ENCODE results near the gene EIF3I.

EIF3I gene

GRCh38 chr1:32187850-32188249 is 34.4 kb upstream of the EIF3I start:
- H2AFZ ChIP-seq (ENCODE audit: insufficient read depth, low read length, poor library complexity), result no peak overlapping the region
- no peak overlapping the region for H3K4me2 ChIP-seq (ENCODE audit: low read length)
- peaks cover 2% of the 10 kb centered on the region for H3K9me3 ChIP-seq (ENCODE audit: insufficient read depth, low read depth, low read length)
- no peak overlapping the region for H3K23ac ChIP-seq (ENCODE audit: low read length)
- no peak overlapping the region for H4K91ac ChIP-seq (ENCODE audit: low read depth, low read length)
- H3K27me3 ChIP-seq (ENCODE audit: insufficient read depth, low read length), result no peaks in the 10 kb centered on the region
- H2BK5ac ChIP-seq (ENCODE audit: low read depth, low read length, poor library complexity), result no peak overlapping the region
- H3K4me1 ChIP-seq (ENCODE audit: control insufficient read depth in 1 of 2, insufficient read depth in 2 of 2, low read length in 2 of 2), result no peaks in the 10 kb centered on the region
- no peak overlapping the region for H2AK5ac ChIP-seq (ENCODE audit: low read length)
- H3K9ac ChIP-seq (ENCODE audit: low read length), result no peak overlapping the region
- no peak for DNase-seq
- H3K4ac ChIP-seq (ENCODE audit: low read depth, low read length), result no peak overlapping the region
- no peak overlapping the region for H2BK12ac ChIP-seq (ENCODE audit: low read length)
- H3K79me2 ChIP-seq (ENCODE audit: control insufficient read depth, insufficient read depth, low read length, poor library complexity), result no peaks in the 10 kb centered on the region
- H3K36me3 ChIP-seq (ENCODE audit: control insufficient read depth in 1 of 2, insufficient read depth in 2 of 2, low read length in 2 of 2), result peaks cover 54 to 71% of the 10 kb centered on the region in 2 experiments
- no peak overlapping the region for H4K8ac ChIP-seq (ENCODE audit: low read depth, low read length)
- no peak overlapping the region for H3K18ac ChIP-seq (ENCODE audit: low read length)
- H3K14ac ChIP-seq (ENCODE audit: low read length), result no peak overlapping the region
- no peaks in the 10 kb centered on the region for H3K79me1 ChIP-seq (ENCODE audit: low read length)
- no peak overlapping the region for H3K27ac ChIP-seq (ENCODE audit: low read depth, low read length)
- no peak overlapping the region for H4K12ac ChIP-seq (ENCODE audit: low read depth, low read length)
- no peak overlapping the region for H2BK120ac ChIP-seq (ENCODE audit: insufficient read depth, low read length, poor library complexity)
- H3K4me3 ChIP-seq (ENCODE audit: low read depth, low read length), result no peak overlapping the region
- no CpG with 5 or more reads among the region's 9 CpGs for whole genome bisulfite sequencing (ENCODE audit: extremely low coverage, insufficient coverage, insufficient read length)

GRCh38 chr1:32192220-32192948 is 29.8 kb upstream of the EIF3I start:
- no peaks in the 10 kb centered on the region for H3K4me1 ChIP-seq (ENCODE audit: control insufficient read depth in 1 of 2, insufficient read depth in 2 of 2, low read length in 2 of 2)
- DNase-seq, result no peak

GRCh38 chr1:32194984-32195383 is 27.2 kb upstream of the EIF3I start:
- Histone ChIP-seq H3K4me2 (ENCODE audit: low read length) (no peak overlapping the region), H3K9me3 (ENCODE audit: insufficient read depth, low read depth, low read length) (no peaks in the 10 kb centered on the region), H3K79me2 (ENCODE audit: control insufficient read depth, insufficient read depth, low read length, poor library complexity) (no peaks in the 10 kb centered on the region), H2BK12ac (ENCODE audit: low read length) (no peak overlapping the region), H2BK5ac (ENCODE audit: low read depth, low read length, poor library complexity) (no peak overlapping the region), H3K36me3 (ENCODE audit: control insufficient read depth in 1 of 2, insufficient read depth in 2 of 2, low read length in 2 of 2) (peaks cover 66 to 77% of the 10 kb centered on the region in 2 experiments), H4K12ac (ENCODE audit: low read depth, low read length) (no peak overlapping the region), H2AFZ (ENCODE audit: insufficient read depth, low read length, poor library complexity) (no peak overlapping the region), H3K9ac (ENCODE audit: low read length) (no peak overlapping the region), H3K23ac (ENCODE audit: low read length) (no peak overlapping the region), H4K91ac (ENCODE audit: low read depth, low read length) (no peak overlapping the region), H3K27ac (ENCODE audit: low read depth, low read length) (no peak overlapping the region), H3K4me1 (ENCODE audit: control insufficient read depth in 1 of 2, insufficient read depth in 2 of 2, low read length in 2 of 2) (no peaks in the 10 kb centered on the region), H3K79me1 (ENCODE audit: low read length) (no peaks in the 10 kb centered on the region), H3K14ac (ENCODE audit: low read length) (no peak overlapping the region), H4K8ac (ENCODE audit: low read depth, low read length) (no peak overlapping the region), H2BK120ac (ENCODE audit: insufficient read depth, low read length, poor library complexity) (no peak overlapping the region), H2AK5ac (ENCODE audit: low read length) (no peak overlapping the region), H3K27me3 (ENCODE audit: insufficient read depth, low read length) (no peaks in the 10 kb centered on the region), H3K4me3 (ENCODE audit: low read depth, low read length) (no peak overlapping the region), H3K4ac (ENCODE audit: low read depth, low read length) (no peak overlapping the region), H3K18ac (ENCODE audit: low read length) (no peak overlapping the region)
- WGBS (ENCODE audit: extremely low coverage, insufficient coverage, insufficient read length), result no CpG with 5 or more reads among the region's 6 CpGs
- DNase-seq, result no peak

More at GRCh38 chr1:32192220-32192948, 29.8 kb upstream of the EIF3I start:
- Histone ChIP-seq H3K9me3 (ENCODE audit: insufficient read depth, low read depth, low read length) (peaks cover 1% of the 10 kb centered on the region), H3K23ac (ENCODE audit: low read length) (no peak overlapping the region), H4K8ac (ENCODE audit: low read depth, low read length) (no peak overlapping the region), H2BK12ac (ENCODE audit: low read length) (no peak overlapping the region), H3K18ac (ENCODE audit: low read length) (no peak overlapping the region), H2AFZ (ENCODE audit: insufficient read depth, low read length, poor library complexity) (no peak overlapping the region), H3K4ac (ENCODE audit: low read depth, low read length) (no peak overlapping the region), H4K91ac (ENCODE audit: low read depth, low read length) (no peak overlapping the region), H4K12ac (ENCODE audit: low read depth, low read length) (no peak overlapping the region), H3K9ac (ENCODE audit: low read length) (no peak overlapping the region), H3K4me2 (ENCODE audit: low read length) (no peak overlapping the region), H3K4me3 (ENCODE audit: low read depth, low read length) (no peak overlapping the region), H2BK120ac (ENCODE audit: insufficient read depth, low read length, poor library complexity) (no peak overlapping the region), H2AK5ac (ENCODE audit: low read length) (no peak overlapping the region), H2BK5ac (ENCODE audit: low read depth, low read length, poor library complexity) (no peak overlapping the region), H3K36me3 (ENCODE audit: control insufficient read depth in 1 of 2, insufficient read depth in 2 of 2, low read length in 2 of 2) (peaks cover 80 to 93% of the 10 kb centered on the region in 2 experiments), H3K14ac (ENCODE audit: low read length) (no peak overlapping the region), H3K79me1 (ENCODE audit: low read length) (no peaks in the 10 kb centered on the region), H3K79me2 (ENCODE audit: control insufficient read depth, insufficient read depth, low read length, poor library complexity) (no peaks in the 10 kb centered on the region), H3K27ac (ENCODE audit: low read depth, low read length) (no peak overlapping the region), H3K27me3 (ENCODE audit: insufficient read depth, low read length) (no peaks in the 10 kb centered on the region)
- WGBS (ENCODE audit: extremely low coverage, insufficient coverage, insufficient read length), result no CpG with 5 or more reads among the region's 8 CpGs

- no peak overlapping the region for H2BK5ac ChIP-seq (ENCODE audit: low read depth, low read length, poor library complexity)
- H3K9ac ChIP-seq (ENCODE audit: low read length), result no peak overlapping the region
- no peak overlapping the region for H3K23ac ChIP-seq (ENCODE audit: low read length)
- H3K79me2 ChIP-seq (ENCODE audit: control insufficient read depth, insufficient read depth, low read length, poor library complexity), result no peaks in the 10 kb centered on the region
- H3K4me1 ChIP-seq (ENCODE audit: control insufficient read depth in 1 of 2, insufficient read depth in 2 of 2, low read length in 2 of 2), result no peaks in the 10 kb centered on the region
- H4K8ac ChIP-seq (ENCODE audit: low read depth, low read length), result no peak overlapping the region
- H4K12ac ChIP-seq (ENCODE audit: low read depth, low read length), result no peak overlapping the region
- H2AFZ ChIP-seq (ENCODE audit: insufficient read depth, low read length, poor library complexity), result no peak overlapping the region
- DNase-seq, result no peak
- H3K27ac ChIP-seq (ENCODE audit: low read depth, low read length), result no peak overlapping the region
- no peak overlapping the region for H3K4me2 ChIP-seq (ENCODE audit: low read length)
- peaks cover under 1% of the 10 kb centered on the region for H3K79me1 ChIP-seq (ENCODE audit: low read length)
- no peak overlapping the region for H3K14ac ChIP-seq (ENCODE audit: low read length)
- peaks cover 62 to 72% of the 10 kb centered on the region in 2 experiments for H3K36me3 ChIP-seq (ENCODE audit: control insufficient read depth in 1 of 2, insufficient read depth in 2 of 2, low read length in 2 of 2)
- H3K18ac ChIP-seq (ENCODE audit: low read length), result no peak overlapping the region
- H2AK5ac ChIP-seq (ENCODE audit: low read length), result no peak overlapping the region
- H3K4me3 ChIP-seq (ENCODE audit: low read depth, low read length), result no peak overlapping the region
- no peaks in the 10 kb centered on the region for H3K9me3 ChIP-seq (ENCODE audit: insufficient read depth, low read depth, low read length)
- no CpG with 5 or more reads among the region's 3 CpGs for WGBS (ENCODE audit: extremely low coverage, insufficient coverage, insufficient read length)
- H4K91ac ChIP-seq (ENCODE audit: low read depth, low read length), result no peak overlapping the region
- no peak overlapping the region for H2BK120ac ChIP-seq (ENCODE audit: insufficient read depth, low read length, poor library complexity)
- no peaks in the 10 kb centered on the region for H3K27me3 ChIP-seq (ENCODE audit: insufficient read depth, low read length)
- H2BK12ac ChIP-seq (ENCODE audit: low read length), result no peak overlapping the region
- no peak overlapping the region for H3K4ac ChIP-seq (ENCODE audit: low read depth, low read length)
These were observed 26.7 kb upstream of the EIF3I start for GRCh38 chr1:32195531-32195930.

Measured in trophoblast cell (in vitro differentiated cells and primary cell).